ENCODE data around the gene HNRNPD. TPM values are rescaled to one million over a fixed set of nuclear protein-coding genes. Genes with fewer than 3 reads are reported as not detected.

HNRNPD gene
- total and polyA plus RNA-seq, 2 of the 8 experiments (the other 6 are each of a cell fraction or from before 2014, with no cell fraction given) = 118 to 646 TPM

DNA sequence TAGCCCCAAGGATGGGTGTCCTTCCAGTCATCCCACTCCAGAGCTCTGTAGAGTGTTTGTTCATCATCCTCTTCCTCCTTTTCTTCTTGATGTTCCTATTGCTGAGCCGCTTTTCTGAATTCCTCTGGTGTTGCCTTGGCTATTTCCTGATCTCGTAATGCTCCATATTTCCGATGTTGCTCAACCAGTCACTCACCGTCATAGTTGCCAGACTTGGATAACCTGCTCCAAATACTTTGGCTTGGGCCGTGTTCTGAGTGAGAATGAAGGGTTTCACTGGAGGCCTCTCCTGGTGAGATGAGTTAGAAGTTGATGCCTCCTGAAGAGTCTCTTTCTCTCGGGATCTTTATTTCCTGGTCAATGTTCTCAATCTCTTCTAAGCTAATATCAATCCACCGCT is 27.8 kb upstream of the HNRNPD start:
- POLR2A ChIA-PET (ENCODE audit: partially characterized antibody) = interaction anchor here (0.7 to 2.5 kb wide), 5 partner anchors 21 to 36 kb away, joined by 3 to 9 read pairs (median 7); no protein-coding TSS in a partner anchor
- DNase-seq (ENCODE audit: low read depth in 1 of 2, low spot score in 2 of 2) = no peak
- 90% methylated on average over 7 of the region's 7 CpGs; no CpG with 5 or more reads in 1 of the 2 experiments for WGBS, 2 experiments (ENCODE audit: extremely low coverage in 1 of 2, insufficient coverage in 1 of 2, insufficient read length in 1 of 2, insufficient replicate concordance in 2 of 2, low coverage in 1 of 2, low lambda C conversion rate in 2 of 2, missing lambda C conversion rate in 1 of 2)

More for the DNA sequence above, 27.8 kb upstream of the HNRNPD start:
- H3K4me2 ChIP-seq (ENCODE audit: insufficient read depth in 1 of 2, low read depth in 2 of 2, low read length in 2 of 2) = no peak overlapping the region
- CTCF ChIA-PET (ENCODE audit: partially characterized antibody) = interaction anchor here (0.6 kb wide), 1 partner anchor 336 kb away, joined by 4 read pairs; no protein-coding TSS in a partner anchor
- H3K23ac ChIP-seq (ENCODE audit: insufficient read length) = no peak overlapping the region
- no peaks in the 10 kb centered on the region for H3K9me3 ChIP-seq (ENCODE audit: insufficient read depth in 2 of 2, low read depth in 1 of 2, low read length in 1 of 2)
- H2BK5ac ChIP-seq (ENCODE audit: low read depth, low read length) = no peak overlapping the region
- TF ChIP-seq RXRA (IDR thresholded peaks at IDR 0.05; ENCODE audit: insufficient read depth, low read depth, low read length) (no peak), POU5F1 (IDR thresholded peaks at IDR 0.05; ENCODE audit: low read depth, low read length) (no peak), TAF7 (optimal IDR thresholded peaks at IDR 0.05; ENCODE audit: borderline replicate concordance, low read depth, low read length) (no peak), CHD2 (IDR thresholded peaks at IDR 0.05; ENCODE audit: low read length) (no peak), SP1 (IDR thresholded peaks at IDR 0.05; ENCODE audit: low read depth, low read length) (no peak), KDM1A (IDR thresholded peaks at IDR 0.05; ENCODE audit: borderline replicate concordance, low read length) (no peak)
- no peaks in the 10 kb centered on the region for H3K4me1 ChIP-seq (replicated peaks in 1 of 4; ENCODE audit: control insufficient read depth in 3 of 4, insufficient read depth in 4 of 4, low read length in 3 of 4)
- H3K23me2 ChIP-seq (ENCODE audit: low read depth, low read length) = no peaks in the 10 kb centered on the region
- no peak overlapping the region for H3K27ac ChIP-seq (ENCODE audit: low read depth, low read length)
- no peak overlapping the region for H2BK120ac ChIP-seq (replicated peaks; ENCODE audit: low read depth, low read length)
- H2AFZ ChIP-seq (ENCODE audit: low read length) = no peak overlapping the region
- H3K4me3 ChIP-seq (ENCODE audit: extremely low read depth in 1 of 4, insufficient read depth in 2 of 4, low read depth in 3 of 4, low read length in 4 of 4) = no peak overlapping the region
- no peak overlapping the region for H2BK12ac ChIP-seq (ENCODE audit: low read depth, low read length)
- no peak overlapping the region for H3K4ac ChIP-seq (replicated peaks; ENCODE audit: insufficient read length, low read depth, low read length)
- H2AK5ac ChIP-seq (ENCODE audit: low read depth, low read length) = no peak overlapping the region
- H3K14ac ChIP-seq (ENCODE audit: insufficient read length) = no peak overlapping the region
- H3K56ac ChIP-seq (replicated peaks; ENCODE audit: insufficient read length, low read depth, low read length) = no peak overlapping the region
- no peaks in the 10 kb centered on the region for H3K27me3 ChIP-seq (replicated peaks in 1 of 4; ENCODE audit: control insufficient read depth in 3 of 4, extremely low read depth in 1 of 4, insufficient read depth in 3 of 4, low read length in 3 of 4)
- no peak overlapping the region for H4K5ac ChIP-seq (ENCODE audit: insufficient read length, low read depth, low read length)
- H3K36me3 ChIP-seq (ENCODE audit: control insufficient read depth in 2 of 4, insufficient read depth in 4 of 4, low read length in 3 of 4) = no peaks in the 10 kb centered on the region
- H3K79me1 ChIP-seq (ENCODE audit: low read depth, low read length) = no peaks in the 10 kb centered on the region
- H2BK20ac ChIP-seq (ENCODE audit: low read length) = no peak overlapping the region
- FAIRE-seq = no peak
- H4K91ac ChIP-seq (replicated peaks; ENCODE audit: insufficient read length, low read length) = no peak overlapping the region
- H3K18ac ChIP-seq (ENCODE audit: extremely low read depth, low read length) = no peak overlapping the region
- H3K79me2 ChIP-seq (ENCODE audit: control insufficient read depth in 1 of 2, insufficient read depth in 2 of 2, low read length in 2 of 2) = no peaks in the 10 kb centered on the region
- H4K20me1 ChIP-seq (replicated peaks in 1 of 2; ENCODE audit: control insufficient read depth in 1 of 2, insufficient read depth in 2 of 2, low read length in 2 of 2) = no peaks in the 10 kb centered on the region
- H2BK15ac ChIP-seq (ENCODE audit: low read length) = no peak overlapping the region
- H3K9ac ChIP-seq (replicated peaks in 1 of 4; ENCODE audit: extremely low read depth in 1 of 4, low read depth in 3 of 4, low read length in 3 of 4) = no peak overlapping the region
- H4K8ac ChIP-seq (ENCODE audit: extremely low read depth, insufficient read depth, low read length) = no peak overlapping the region

All from H1 (cell line).